ENCODE data around the gene SREBF2.

Gene SREBF2

GRCh38 chr22:41848468-41848867 lies 15.6 kb downstream of the SREBF2 start:
- TF ChIP-seq POLR2AphosphoS5 (IDR thresholded peaks at IDR 0.05; ENCODE audit: low read depth) = peak; percentile 64
- no peak for TF ChIP-seq SPI1 (IDR thresholded peaks at IDR 0.05; ENCODE audit: borderline replicate concordance, low read depth)
- peak; percentile 6 for TF ChIP-seq CTCF (IDR thresholded peaks at IDR 0.05; ENCODE audit: insufficient read depth, low read length)
- peak; percentile 68 to 98 for DNase-seq (ENCODE audit: low read depth in 1 of 2, low spot score in 1 of 2)
- Histone ChIP-seq H3K4me3 (replicated peaks; ENCODE audit: insufficient read depth, low read length) (no peak overlapping the region), H3K27me3 (ENCODE audit: insufficient read depth, poor library complexity, severe bottlenecking) (no peaks in the 10 kb centered on the region), H3K27ac (replicated peaks) (peak overlapping the region; percentile 47)

GRCh38 chr22:41856469-41856868 lies 23.6 kb downstream of the SREBF2 start:
- Histone ChIP-seq H3K27ac (replicated peaks) (no peak overlapping the region), H3K27me3 (ENCODE audit: insufficient read depth, poor library complexity, severe bottlenecking) (no peaks in the 10 kb centered on the region), H3K4me3 (replicated peaks; ENCODE audit: insufficient read depth, low read length) (no peak overlapping the region)
- TF ChIP-seq GABPA (IDR thresholded peaks at IDR 0.05; ENCODE audit: low read depth) = no peak
- no peak for TF ChIP-seq REST (IDR thresholded peaks at IDR 0.05; ENCODE audit: insufficient replicate concordance, low read depth)
- no peak for TF ChIP-seq POLR2AphosphoS5 (IDR thresholded peaks at IDR 0.05; ENCODE audit: low read depth)
- TF ChIP-seq SPI1 (IDR thresholded peaks at IDR 0.05; ENCODE audit: borderline replicate concordance, low read depth) = no peak
- TF ChIP-seq CTCF (IDR thresholded peaks at IDR 0.05; ENCODE audit: insufficient read depth, low read length) = no peak
- no peak for DNase-seq (ENCODE audit: low read depth in 1 of 2, low spot score in 1 of 2)

- H3K27me3 ChIP-seq (ENCODE audit: insufficient read depth, poor library complexity, severe bottlenecking) = no peaks in the 10 kb centered on the region
- H3K27ac ChIP-seq (replicated peaks) = no peak overlapping the region
- TF ChIP-seq SPI1 (IDR thresholded peaks at IDR 0.05; ENCODE audit: borderline replicate concordance, low read depth) (no peak), REST (IDR thresholded peaks at IDR 0.05; ENCODE audit: insufficient replicate concordance, low read depth) (no peak), CTCF (IDR thresholded peaks at IDR 0.05; ENCODE audit: insufficient read depth, low read length) (peak; percentile 64)
- peak; percentile 68 to 80 for DNase-seq (ENCODE audit: low read depth in 1 of 2, low spot score in 1 of 2)
- H3K4me3 ChIP-seq (replicated peaks; ENCODE audit: insufficient read depth, low read length) = no peak overlapping the region
These were observed 24.4 kb downstream of the SREBF2 start for GRCh38 chr22:41857155-41857859.

- no peak overlapping the region for H3K4me3 ChIP-seq (replicated peaks; ENCODE audit: insufficient read depth, low read length)
- H3K27me3 ChIP-seq (ENCODE audit: insufficient read depth, poor library complexity, severe bottlenecking) = no peaks in the 10 kb centered on the region
- TF ChIP-seq SPI1 (IDR thresholded peaks at IDR 0.05; ENCODE audit: borderline replicate concordance, low read depth) (peak; percentile 43; the same call in 1 of the 2 replicates), GABPA (IDR thresholded peaks at IDR 0.05; ENCODE audit: low read depth) (no peak)
- DNase-seq (ENCODE audit: low read depth in 1 of 2, low spot score in 1 of 2) = no peak
- no peak overlapping the region for H3K27ac ChIP-seq (replicated peaks)
These were observed 24.9 kb downstream of the SREBF2 start for GRCh38 chr22:41857860-41858199.

Measured in HL-60 (cell line).